Heart left ventricle (tissue), 16 donors: ENCODE measurements around the gene CCN2. TPM values are rescaled to one million over a fixed set of nuclear protein-coding genes. Genes with fewer than 3 reads are reported as not detected.

Experiments
- ATAC-seq, 4 donors: fragments of 200-7000 bp; cut with Tn5 transposase; one replicate each; pipeline ENCODE4 v1.9.1; 2020 to 2022; ENCODE audit warnings: moderate library complexity in 4 of 4, mild to moderate bottlenecking in 3 of 4, moderate number of reproducible peaks in 1 of 4
- DNase-seq, 5 donors: peaks; one replicate each; pipeline ENCODE4 v3.0.0-alpha.2; 2020
- H3K27ac ChIP-seq, 12 donors: fragments of 200-600 bp; sonication (generic) in 4 of 12; one replicate each; pipeline versions ENCODE4 v1.5.0 to v1.8.0; 2016 to 2022; ENCODE audit warnings: mild to moderate bottlenecking in 2 of 12
- H3K27me3 ChIP-seq, 9 donors: fragments of 200-600 bp; sonication (generic) in 2 of 9; one replicate each; pipeline versions ENCODE4 v1.5.1 to v1.8.0; 2016 to 2022; ENCODE audit warnings: mild to moderate bottlenecking in 3 of 9
- H3K36me3 ChIP-seq, 9 donors: fragments of 200-600 bp; sonication (generic) in 2 of 9; one replicate each; pipeline versions ENCODE4 v1.5.0 to v1.8.0; 2018 to 2022; ENCODE audit warnings: mild to moderate bottlenecking in 2 of 9
- H3K4me1 ChIP-seq, 12 donors: fragments of 200-600 bp; sonication (generic) in 4 of 12; one replicate each; pipeline versions ENCODE4 v1.5.0 to v1.8.0; 2016 to 2022; ENCODE audit warnings: mild to moderate bottlenecking in 3 of 12
- H3K4me3 ChIP-seq, 12 donors: fragments of 200-600 bp; sonication (generic) in 4 of 12; one replicate each; pipeline versions ENCODE4 v1.5.0 to v1.8.0; 2017 to 2022; ENCODE audit warnings: mild to moderate bottlenecking in 9 of 12, moderate library complexity in 4 of 12
- H3K9me3 ChIP-seq, 12 donors: fragments of 200-600 bp; sonication (generic) in 4 of 12; one replicate each; pipeline versions ENCODE4 v1.5.0 to v1.8.0; 2016 to 2022; ENCODE audit warnings: mild to moderate bottlenecking in 1 of 12
- POLR2A ChIP-seq, 2 donors: fragments of 450-650 bp; IDR thresholded peaks; one replicate each; pipeline ENCODE4 v1.6.1; 2017; ENCODE audit warnings: antibody characterized with exemption in 2 of 2, mild to moderate bottlenecking in 2 of 2, moderate library complexity in 2 of 2
- WGBS, 4 donors: extraction: QIAGEN DNeasy Blood & Tissue Kit in 2 of 4; methylation state at CpG; one replicate each; pipeline versions ENCODE4 v1.1.5 to v1.1.7; 2013 to 2018; 5-methylcytosine and 5-hydroxymethylcytosine counted together
- intact Hi-C, 10 donors: fragments of 100-400 bp; cut with DNase I; formaldehyde crosslinking; loops; one replicate each; pipeline versions ENCODE4 v1.11.1 to v1.14.2; 2022
- polyA plus RNA-seq, 2 donors: library from polyadenylated mRNA; stranded (reverse); fragments of 200-250 nt; gene quantifications; one replicate each; pipeline ENCODE4 v1.2.3, GENCODE V29; 2013
- total RNA-seq, 9 donors: library from RNA; depleted of rRNA in 2 of 9; stranded (reverse); fragments of >200 nt in 2 of 9; fragmentation: NEBNext Ultra II Directional in 3 of 9; extraction: Animal tissue kit (Norgen Biotek cat#: 25700) in 3 of 9; gene quantifications; one replicate each; pipeline versions ENCODE4 v1.1.0 to v1.2.4, GENCODE V29; 2016 to 2023
- TF ChIP-seq, protein P1 (sequence below), 12 donors: fragments of 200-600 bp; sonication (generic) in 4 of 12; IDR thresholded peaks; one replicate each; pipeline versions ENCODE4 v1.5.0 to v1.8.0; 2018 to 2022; ENCODE audit warnings: antibody characterized with exemption in 12 of 12, mild to moderate bottlenecking in 5 of 12
- donor health status: ischemic (EF 13 %, LVEDD 7.1; RV severe dilation, severe dysfunction).
- donor health status: healthy with polysubstance abuse.
- donor health status: DM: no; HTN: yes; CAD: no.
- donor health status: DM: no; HTN: no; CAD: no.
- donor health status: ischemic (EF 25% LVEDD 6.9; RV normal size, moderate dysfunction).
- donor health status: ischemic (EF 25% LVEDD 5.7; RV mildly dilated, moderate dysfunction).
- donor health status: healthy.
- donor health status: DM: yes; HTN: yes; CAD: no.
- donor health status: ischemic (EF 35%, LVEDD 5.7; RV mildly dilated, moderate dysfunction).
- donor health status: nonischemic (EF 11% LVEDD 7.7; RV severe dilation, severe dysfunction).
- donor health status: DM: yes; HTN: yes; CAD: no.
- donor health status: PGD.
- donor health status: ischemic (EF 29% LVEDD 5.4; RV normal size, mild dysfunction).
- donor health status: nonischemic (EF 23%, LVEDD 6.1; RV moderate dilation, normal function).

CCN2 gene
- total and polyA plus RNA-seq, 11 donors = 7.8 to 90.7 (median 39.0) TPM

DNA sequence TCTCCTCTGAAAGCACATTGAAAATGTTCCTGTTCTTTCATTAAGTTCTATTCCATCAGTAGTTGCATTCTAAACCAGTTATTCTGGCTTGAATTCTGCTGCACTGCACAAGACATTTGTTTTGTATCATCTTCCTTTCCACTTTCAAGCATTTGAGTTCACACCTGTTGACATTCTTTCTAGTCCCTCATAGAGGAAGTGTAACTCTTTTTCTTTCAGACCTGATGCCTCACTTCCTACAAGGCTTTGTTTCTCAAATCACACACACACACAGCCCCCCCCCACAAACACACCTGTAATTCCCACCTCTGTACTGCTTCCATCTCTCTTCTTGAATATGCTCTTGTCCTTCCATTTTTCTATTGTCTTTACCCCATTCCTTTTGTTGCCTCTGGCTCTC is 50.9 kb downstream of the CCN2 start:
- Histone ChIP-seq H3K9me3 (peaks cover 0 to 15% (median 3%) of the 10 kb centered on the region in 12 donors), H3K27me3 (peaks cover 0 to 2% (median 0%) of the 10 kb centered on the region in 9 donors), H3K27ac (no peak overlapping the region), H3K4me3 (no peak overlapping the region), H3K36me3 (no peaks in the 10 kb centered on the region), H3K4me1 (no peaks in the 10 kb centered on the region)
- intact Hi-C loops = no loop called here
- ATAC-seq (no peak), DNase-seq (no peak)
- TF ChIP-seq, protein P1, sequence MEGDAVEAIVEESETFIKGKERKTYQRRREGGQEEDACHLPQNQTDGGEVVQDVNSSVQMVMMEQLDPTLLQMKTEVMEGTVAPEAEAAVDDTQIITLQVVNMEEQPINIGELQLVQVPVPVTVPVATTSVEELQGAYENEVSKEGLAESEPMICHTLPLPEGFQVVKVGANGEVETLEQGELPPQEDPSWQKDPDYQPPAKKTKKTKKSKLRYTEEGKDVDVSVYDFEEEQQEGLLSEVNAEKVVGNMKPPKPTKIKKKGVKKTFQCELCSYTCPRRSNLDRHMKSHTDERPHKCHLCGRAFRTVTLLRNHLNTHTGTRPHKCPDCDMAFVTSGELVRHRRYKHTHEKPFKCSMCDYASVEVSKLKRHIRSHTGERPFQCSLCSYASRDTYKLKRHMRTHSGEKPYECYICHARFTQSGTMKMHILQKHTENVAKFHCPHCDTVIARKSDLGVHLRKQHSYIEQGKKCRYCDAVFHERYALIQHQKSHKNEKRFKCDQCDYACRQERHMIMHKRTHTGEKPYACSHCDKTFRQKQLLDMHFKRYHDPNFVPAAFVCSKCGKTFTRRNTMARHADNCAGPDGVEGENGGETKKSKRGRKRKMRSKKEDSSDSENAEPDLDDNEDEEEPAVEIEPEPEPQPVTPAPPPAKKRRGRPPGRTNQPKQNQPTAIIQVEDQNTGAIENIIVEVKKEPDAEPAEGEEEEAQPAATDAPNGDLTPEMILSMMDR (IDR thresholded peaks at IDR 0.05) = no peak
- no peak for TF ChIP-seq POLR2A (IDR thresholded peaks at IDR 0.05)

DNA sequence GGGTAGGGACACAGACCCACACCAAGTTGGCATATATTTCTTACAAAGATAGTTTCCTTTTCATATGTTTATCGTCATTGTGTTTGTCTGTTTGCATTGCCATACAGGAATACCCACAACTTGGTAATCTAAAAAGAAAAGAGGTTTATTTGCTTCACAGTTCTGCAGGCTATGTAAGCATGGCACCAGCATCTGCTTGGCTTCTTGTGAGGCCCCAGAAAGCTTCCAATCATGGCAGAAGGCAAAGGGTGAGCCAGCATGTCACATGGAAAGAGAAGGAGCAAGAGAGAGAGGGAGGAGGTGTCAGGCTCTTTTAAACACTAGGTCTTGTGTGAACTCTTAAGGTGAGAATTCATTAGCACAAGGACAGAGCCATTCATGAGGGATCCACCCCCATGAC is 52.5 kb downstream of the CCN2 start:
- ATAC-seq = no peak
- Histone ChIP-seq H3K9me3 (peaks cover 0 to 15% (median 3%) of the 10 kb centered on the region in 12 donors), H3K4me1 (no peaks in the 10 kb centered on the region), H3K36me3 (no peaks in the 10 kb centered on the region), H3K4me3 (no peak overlapping the region), H3K27ac (no peak overlapping the region), H3K27me3 (peaks cover 0 to 2% (median 0%) of the 10 kb centered on the region in 9 donors)
- WGBS, 4 donors = 79 to 94% (median 84%) methylated on average over 1 of the region's 1 CpG
- TF ChIP-seq, protein P1 (IDR thresholded peaks at IDR 0.05) = no peak
- no peak for TF ChIP-seq POLR2A (IDR thresholded peaks at IDR 0.05)
- no peak for DNase-seq
- intact Hi-C loops = no loop called here

Other genes starting within 250 kb of the CCN2 start
- gene OR2A4, start 250.0 kb downstream of the CCN2 start, total RNA-seq = not detected
- gene OR2A4, start 250.0 kb downstream of the CCN2 start, polyA plus RNA-seq = not detected
- not detected for gene CTAGE9, start 240.4 kb downstream of the CCN2 start, total RNA-seq
- not detected for gene CTAGE9, start 240.4 kb downstream of the CCN2 start, polyA plus RNA-seq
- 1 to 10 TPM; 1.2 to 4.2 (median 1.6) TPM for gene ENPP1, start 143.4 kb downstream of the CCN2 start, total RNA-seq
- gene ENPP1, start 143.4 kb downstream of the CCN2 start, polyA plus RNA-seq = 1 to 10 TPM in 1 of 2 donors, under 1 TPM in 1; 0.60 to 1.3 TPM